ENCODE results near the gene ANKRD33. TPM values are rescaled to one million over a fixed set of nuclear protein-coding genes. Genes with fewer than 3 reads are reported as not detected.

Gene ANKRD33
- total RNA-seq, 1 experiment from 2014 or later = not detected

Other genes with a start within 250 kb of the ANKRD33 start
- gene FIGNL2, start 39.4 kb upstream of the ANKRD33 start, total RNA-seq (2014; rRNA removed) = 0.13 and 0.17 TPM in 2 replicates
- gene ACVRL1, start 19.4 kb downstream of the ANKRD33 start, total RNA-seq (2014; rRNA removed) = 1.5 and 2.6 TPM in 2 replicates
- 8.5 and 11.0 TPM in 2 replicates for gene ACVR1B, start 63.6 kb downstream of the ANKRD33 start, total RNA-seq (2014; rRNA removed)
- gene TAMALIN, start 118.8 kb downstream of the ANKRD33 start, total RNA-seq (2014; rRNA removed) = 1.8 and 4.5 TPM in 2 replicates
- 1.3 and 2.3 TPM in 2 replicates for gene NR4A1, start 163.3 kb downstream of the ANKRD33 start, total RNA-seq (2014; rRNA removed)
- gene ATG101, start 181.9 kb downstream of the ANKRD33 start, total RNA-seq (2014; rRNA removed) = 69.2 and 70.4 TPM in 2 replicates
- gene SMIM41, start 191.6 kb downstream of the ANKRD33 start, total RNA-seq (2014; rRNA removed) = not detected in 2 replicates

All from LHCN-M2 (cell line).